ENCODE data around the gene SGSM1. TPM values are rescaled to one million over a fixed set of nuclear protein-coding genes. Genes with fewer than 3 reads are reported as not detected.

The SGSM1 gene
- total RNA-seq, 4 donors from 2014 or later, result 0.88 to 4.9 (median 3.0) TPM

- no peaks in the 10 kb centered on the region for H3K27me3 ChIP-seq
- TF ChIP-seq POLR2A (IDR thresholded peaks at IDR 0.05) (no peak), CTCF (IDR thresholded peaks at IDR 0.05) (no peak)
- H3K36me3 ChIP-seq, result no peaks in the 10 kb centered on the region
- no peak for DNase-seq
- intact Hi-C loops (cut with DNase I; ENCODE audit: low total_unique reads), result no loop called here
- H3K9me3 ChIP-seq, result no peaks in the 10 kb centered on the region
- H3K4me3 ChIP-seq, result no peak overlapping the region
- no peaks in the 10 kb centered on the region for H3K4me1 ChIP-seq
- H3K27ac ChIP-seq, result no peak overlapping the region
Observed at GRCh38 chr22:24823787-24824186, 17.8 kb downstream of the SGSM1 start.

GRCh38 chr22:24824250-24824649, 18.2 kb downstream of the SGSM1 start:
- intact Hi-C loops (cut with DNase I; ENCODE audit: low total_unique reads), result no loop called here
- Histone ChIP-seq H3K9me3 (no peaks in the 10 kb centered on the region), H3K4me1 (no peaks in the 10 kb centered on the region), H3K36me3 (no peaks in the 10 kb centered on the region), H3K4me3 (no peak overlapping the region), H3K27ac (no peak overlapping the region), H3K27me3 (no peaks in the 10 kb centered on the region)
- no peak for DNase-seq
- TF ChIP-seq POLR2A (IDR thresholded peaks at IDR 0.05), result no peak

GRCh38 chr22:24824915-24825314, 18.9 kb downstream of the SGSM1 start:
- H3K27me3 ChIP-seq, result no peaks in the 10 kb centered on the region
- no peak overlapping the region for H3K27ac ChIP-seq
- H3K36me3 ChIP-seq, result no peaks in the 10 kb centered on the region
- no peak for DNase-seq
- no peaks in the 10 kb centered on the region for H3K9me3 ChIP-seq
- no peak overlapping the region for H3K4me3 ChIP-seq
- intact Hi-C loops (cut with DNase I; ENCODE audit: low total_unique reads), result no loop called here
- no peaks in the 10 kb centered on the region for H3K4me1 ChIP-seq
- no peak for TF ChIP-seq CTCF (IDR thresholded peaks at IDR 0.05)
- TF ChIP-seq POLR2A (IDR thresholded peaks at IDR 0.05), result no peak

GRCh38 chr22:24826710-24827285, 20.8 kb downstream of the SGSM1 start:
- Histone ChIP-seq H3K27me3 (no peaks in the 10 kb centered on the region), H3K27ac (no peak overlapping the region), H3K9me3 (no peaks in the 10 kb centered on the region), H3K36me3 (no peaks in the 10 kb centered on the region), H3K4me1 (no peaks in the 10 kb centered on the region), H3K4me3 (no peak overlapping the region)
- DNase-seq, result no peak
- intact Hi-C loops (cut with DNase I; ENCODE audit: low total_unique reads), result no loop called here
- no peak for TF ChIP-seq CTCF (IDR thresholded peaks at IDR 0.05)
- TF ChIP-seq POLR2A (IDR thresholded peaks at IDR 0.05), result no peak

GRCh38 chr22:24827296-24827695, 21.3 kb downstream of the SGSM1 start:
- Histone ChIP-seq H3K4me3 (no peak overlapping the region), H3K27ac (no peak overlapping the region), H3K27me3 (no peaks in the 10 kb centered on the region), H3K9me3 (no peaks in the 10 kb centered on the region), H3K36me3 (no peaks in the 10 kb centered on the region), H3K4me1 (no peaks in the 10 kb centered on the region)
- no peak for TF ChIP-seq CTCF (IDR thresholded peaks at IDR 0.05)
- no peak for TF ChIP-seq POLR2A (IDR thresholded peaks at IDR 0.05)
- intact Hi-C loops (cut with DNase I; ENCODE audit: low total_unique reads), result no loop called here
- DNase-seq, result no peak
